ENCODE data around the gene SMIM5.
"Not testable (repeated sequence)": the region's sequence is repeated elsewhere in the genome, so short reads cannot be mapped to it uniquely, and the experiment has no call there.

SMIM5 gene

DNA sequence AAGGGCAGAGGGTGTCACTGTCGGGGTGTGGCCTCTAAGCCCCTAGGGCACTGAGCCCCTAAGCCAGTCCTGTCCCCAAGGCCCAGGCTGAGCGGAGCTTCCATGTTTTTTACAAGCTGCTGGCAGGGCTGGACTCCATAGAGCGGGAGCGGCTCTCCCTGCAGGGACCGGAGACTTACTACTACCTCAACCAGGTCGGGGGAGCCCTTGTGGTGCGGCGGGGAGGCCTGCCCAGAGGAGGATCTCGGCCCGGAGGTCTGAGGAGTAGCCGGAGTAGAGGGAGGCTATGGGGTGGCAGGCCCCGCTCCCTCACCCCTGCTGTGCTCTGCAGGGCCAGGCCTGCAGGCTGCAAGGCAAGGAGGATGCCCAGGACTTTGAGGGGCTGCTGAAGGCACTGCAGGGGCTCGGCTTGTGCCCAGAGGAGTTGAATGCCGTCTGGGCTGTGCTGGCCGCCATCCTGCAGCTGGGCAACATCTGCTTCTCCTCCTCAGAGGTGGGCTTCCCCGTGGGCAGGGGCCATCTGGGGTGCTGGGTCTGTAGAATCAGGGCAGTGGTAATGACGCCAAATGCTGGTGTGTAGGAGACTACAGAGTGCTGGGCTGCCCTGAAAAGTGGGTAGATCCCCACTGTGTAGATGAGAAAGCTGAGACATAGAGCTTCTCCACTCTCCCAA is 40.8 kb upstream of the SMIM5 start:
- Histone ChIP-seq H3K4me3 (ENCODE audit: insufficient read depth, low read depth, low read length) (no peak overlapping the region), H3K9me3 (ENCODE audit: control insufficient read depth, low read length) (no peaks in the 10 kb centered on the region), H3K27ac (ENCODE audit: insufficient read depth, low read depth, low read length, poor library complexity, severe bottlenecking) (no peak overlapping the region), H3K36me3 (ENCODE audit: control insufficient read depth, insufficient read depth, low read length) (no peaks in the 10 kb centered on the region), H3K27me3 (ENCODE audit: control insufficient read depth, insufficient read depth, low read length, poor library complexity, severe bottlenecking) (peaks cover 26% of the 10 kb centered on the region), H3K4me1 (ENCODE audit: control insufficient read depth, insufficient read depth, low read length) (no peaks in the 10 kb centered on the region)
- 89 to 90% methylated on average over 17 of the region's 17 CpGs for WGBS, 2 experiments

DNA sequence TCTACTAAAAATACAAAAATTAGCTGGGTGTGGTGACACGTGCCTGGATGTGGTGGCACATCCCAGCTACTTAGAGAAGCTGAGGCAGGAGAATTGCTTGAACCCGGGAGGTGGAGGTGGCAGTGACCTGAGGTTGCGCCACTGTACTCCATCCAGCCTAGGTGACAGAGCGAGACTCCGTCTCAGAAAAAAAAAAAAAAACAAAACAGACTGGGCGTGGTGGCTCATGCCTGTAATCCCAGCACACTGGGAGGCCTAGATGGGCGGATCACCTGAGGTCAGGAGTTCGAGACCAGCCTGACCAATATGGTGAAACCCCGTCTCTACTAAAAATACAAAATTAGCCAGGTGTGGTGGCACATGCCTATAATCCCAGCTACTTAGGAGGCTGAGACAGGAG is 39.8 kb upstream of the SMIM5 start:
- not testable (repeated sequence) for H3K4me1 ChIP-seq (ENCODE audit: control insufficient read depth, insufficient read depth, low read length); H3K27ac ChIP-seq (ENCODE audit: insufficient read depth, low read depth, low read length, poor library complexity, severe bottlenecking); H3K4me3 ChIP-seq (ENCODE audit: insufficient read depth, low read depth, low read length); H3K9me3 ChIP-seq (ENCODE audit: control insufficient read depth, low read length); H3K36me3 ChIP-seq (ENCODE audit: control insufficient read depth, insufficient read depth, low read length)
- H3K27me3 ChIP-seq (ENCODE audit: control insufficient read depth, insufficient read depth, low read length, poor library complexity, severe bottlenecking), result peaks cover 17% of the 10 kb centered on the region
- WGBS, 2 experiments, result 92 to 94% methylated on average over 9 of the region's 9 CpGs

DNA sequence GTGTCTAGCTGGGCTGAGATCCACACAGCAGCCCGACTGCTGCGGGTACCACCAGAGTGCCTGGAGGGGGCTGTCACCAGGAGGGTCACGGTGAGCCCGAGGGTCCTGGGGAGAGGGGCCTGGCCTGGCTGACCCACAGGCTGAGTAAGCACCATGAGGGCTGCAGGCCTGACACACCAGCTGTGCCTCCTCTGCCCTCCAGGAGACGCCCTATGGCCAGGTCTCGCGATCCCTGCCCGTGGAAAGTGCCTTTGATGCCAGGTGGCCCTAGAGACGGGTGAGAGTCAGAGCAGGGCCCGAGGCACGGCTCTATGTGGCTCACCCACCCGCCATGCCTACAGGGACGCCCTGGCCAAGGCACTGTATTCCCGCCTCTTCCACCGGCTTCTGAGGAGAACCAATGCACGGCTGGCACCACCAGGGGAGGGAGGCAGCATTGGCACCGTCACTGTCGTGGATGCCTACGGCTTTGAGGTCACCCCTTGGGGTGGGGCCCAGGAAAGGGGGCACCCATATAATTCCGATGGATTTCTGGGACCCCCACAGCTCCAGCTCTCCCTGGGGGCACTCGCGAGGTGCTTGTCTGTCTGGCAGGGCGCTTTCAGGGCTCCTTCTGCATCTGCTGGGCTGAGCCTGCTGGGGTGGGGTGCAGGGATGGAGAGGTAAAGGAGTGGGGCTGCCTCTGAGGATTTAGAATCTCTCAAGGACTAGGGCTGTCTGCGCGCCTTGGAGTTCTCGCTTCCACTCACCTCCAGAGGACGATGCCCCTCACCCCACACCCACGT is 38.5 kb upstream of the SMIM5 start:
- Histone ChIP-seq H3K27ac (ENCODE audit: insufficient read depth, low read depth, low read length, poor library complexity, severe bottlenecking) (no peak overlapping the region), H3K27me3 (ENCODE audit: control insufficient read depth, insufficient read depth, low read length, poor library complexity, severe bottlenecking) (peaks cover 9% of the 10 kb centered on the region), H3K9me3 (ENCODE audit: control insufficient read depth, low read length) (no peaks in the 10 kb centered on the region), H3K36me3 (ENCODE audit: control insufficient read depth, insufficient read depth, low read length) (no peaks in the 10 kb centered on the region), H3K4me1 (ENCODE audit: control insufficient read depth, insufficient read depth, low read length) (no peaks in the 10 kb centered on the region), H3K4me3 (ENCODE audit: insufficient read depth, low read depth, low read length) (no peak overlapping the region)
- WGBS, 2 experiments, result 89 to 91% methylated on average over 28 of the region's 28 CpGs

DNA sequence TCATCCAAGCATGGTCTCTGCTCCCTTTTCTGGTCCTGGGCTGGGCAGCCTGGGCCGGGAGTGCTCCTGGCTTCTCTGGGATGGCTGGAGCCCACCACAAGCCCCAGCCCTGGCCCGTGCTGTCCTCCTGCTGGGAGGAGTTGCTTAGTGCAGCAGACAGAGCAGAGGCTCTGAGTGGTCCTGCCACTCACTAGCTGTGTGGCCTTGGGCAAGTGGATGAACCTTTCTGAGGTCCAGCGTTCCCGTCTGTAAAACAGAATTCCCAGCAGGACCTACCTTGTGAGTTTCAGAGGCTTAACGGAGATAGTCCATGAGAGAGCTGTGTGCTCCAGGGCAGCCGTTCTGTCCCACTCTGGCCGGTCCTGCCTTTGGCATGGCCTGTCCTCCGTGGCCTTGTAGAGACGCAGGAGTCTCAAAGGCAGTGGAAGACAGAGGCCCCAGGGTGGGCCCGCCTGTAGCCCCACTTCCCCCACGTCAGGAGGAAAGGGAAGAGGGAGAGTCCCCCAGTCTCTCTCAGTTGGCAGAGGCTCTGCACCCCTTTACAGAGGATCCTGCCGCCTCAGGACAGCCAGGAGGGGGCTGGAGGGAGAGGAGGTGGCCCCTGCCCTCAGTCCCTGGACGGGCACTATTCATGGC is 37.8 kb upstream of the SMIM5 start:
- WGBS, 2 experiments, result 80 to 86% methylated on average over 13 of the region's 13 CpGs
- Histone ChIP-seq H3K4me3 (ENCODE audit: insufficient read depth, low read depth, low read length) (no peak overlapping the region), H3K36me3 (ENCODE audit: control insufficient read depth, insufficient read depth, low read length) (no peaks in the 10 kb centered on the region), H3K27me3 (ENCODE audit: control insufficient read depth, insufficient read depth, low read length, poor library complexity, severe bottlenecking) (peaks cover 2% of the 10 kb centered on the region), H3K4me1 (ENCODE audit: control insufficient read depth, insufficient read depth, low read length) (no peaks in the 10 kb centered on the region), H3K27ac (ENCODE audit: insufficient read depth, low read depth, low read length, poor library complexity, severe bottlenecking) (no peak overlapping the region), H3K9me3 (ENCODE audit: control insufficient read depth, low read length) (no peaks in the 10 kb centered on the region)

DNA sequence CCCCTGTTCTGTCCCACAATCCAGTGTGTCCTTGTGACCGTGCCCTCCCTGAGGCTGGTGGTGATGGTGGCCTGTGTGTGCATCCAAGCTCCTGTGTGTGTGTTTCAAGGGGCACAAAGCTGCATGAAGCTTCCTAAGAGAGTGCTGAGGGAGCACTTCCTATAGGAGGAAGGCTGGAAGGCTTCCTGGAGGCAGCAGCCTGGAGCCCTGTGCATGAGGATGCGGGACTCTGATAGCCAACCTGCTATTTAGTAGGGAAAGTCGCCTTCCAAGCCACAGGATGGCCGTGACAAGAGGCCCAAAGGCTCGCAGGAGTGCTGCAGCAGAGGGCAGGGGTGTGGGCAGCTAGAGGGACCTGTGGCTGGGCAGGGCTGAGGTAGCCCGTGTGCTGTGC is 37.3 kb upstream of the SMIM5 start:
- H3K4me1 ChIP-seq (ENCODE audit: control insufficient read depth, insufficient read depth, low read length), result no peaks in the 10 kb centered on the region
- H3K9me3 ChIP-seq (ENCODE audit: control insufficient read depth, low read length), result no peaks in the 10 kb centered on the region
- H3K36me3 ChIP-seq (ENCODE audit: control insufficient read depth, insufficient read depth, low read length), result no peaks in the 10 kb centered on the region
- H3K27ac ChIP-seq (ENCODE audit: insufficient read depth, low read depth, low read length, poor library complexity, severe bottlenecking), result no peak overlapping the region
- WGBS, 2 experiments, result 89 to 92% methylated on average over 6 of the region's 6 CpGs
- no peak overlapping the region for H3K4me3 ChIP-seq (ENCODE audit: insufficient read depth, low read depth, low read length)
- H3K27me3 ChIP-seq (ENCODE audit: control insufficient read depth, insufficient read depth, low read length, poor library complexity, severe bottlenecking), result no peaks in the 10 kb centered on the region

DNA sequence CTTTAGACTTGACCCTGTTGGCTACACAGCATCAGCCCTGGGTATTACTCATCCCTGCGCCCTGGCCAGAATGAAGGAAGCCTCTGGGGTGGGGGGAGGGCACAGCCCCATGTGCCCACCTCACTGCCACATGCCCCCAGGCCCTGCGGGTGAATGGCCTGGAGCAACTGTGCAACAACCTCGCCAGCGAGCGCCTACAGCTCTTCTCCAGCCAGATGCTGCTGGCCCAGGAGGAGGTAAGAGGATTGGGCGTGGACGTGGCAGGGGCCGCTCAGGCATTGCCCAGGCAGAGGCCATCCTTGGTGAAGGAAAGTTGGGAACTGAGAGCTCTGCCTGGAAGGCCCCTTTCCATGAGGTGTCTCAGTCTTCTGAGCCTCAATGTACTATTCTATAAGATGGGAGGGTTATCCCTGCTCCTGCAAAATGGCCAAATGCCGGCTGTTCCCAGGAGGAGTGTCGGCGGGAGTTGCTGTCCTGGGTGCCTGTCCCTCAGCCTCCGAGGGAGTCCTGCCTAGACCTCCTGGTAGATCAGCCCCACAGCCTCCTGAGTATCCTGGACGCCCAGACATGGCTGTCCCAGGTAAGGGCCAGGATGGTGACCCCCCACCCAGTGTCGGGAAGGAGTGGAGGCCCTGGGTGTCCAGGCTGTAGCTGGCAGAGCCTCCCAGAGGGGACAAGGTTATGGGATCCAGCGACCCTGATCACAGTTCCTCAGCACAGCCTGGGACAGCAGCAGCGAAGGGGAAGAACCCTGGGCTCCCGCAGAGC is 36.7 kb upstream of the SMIM5 start:
- Histone ChIP-seq H3K36me3 (ENCODE audit: control insufficient read depth, insufficient read depth, low read length) (no peaks in the 10 kb centered on the region), H3K9me3 (ENCODE audit: control insufficient read depth, low read length) (no peaks in the 10 kb centered on the region)

DNA sequence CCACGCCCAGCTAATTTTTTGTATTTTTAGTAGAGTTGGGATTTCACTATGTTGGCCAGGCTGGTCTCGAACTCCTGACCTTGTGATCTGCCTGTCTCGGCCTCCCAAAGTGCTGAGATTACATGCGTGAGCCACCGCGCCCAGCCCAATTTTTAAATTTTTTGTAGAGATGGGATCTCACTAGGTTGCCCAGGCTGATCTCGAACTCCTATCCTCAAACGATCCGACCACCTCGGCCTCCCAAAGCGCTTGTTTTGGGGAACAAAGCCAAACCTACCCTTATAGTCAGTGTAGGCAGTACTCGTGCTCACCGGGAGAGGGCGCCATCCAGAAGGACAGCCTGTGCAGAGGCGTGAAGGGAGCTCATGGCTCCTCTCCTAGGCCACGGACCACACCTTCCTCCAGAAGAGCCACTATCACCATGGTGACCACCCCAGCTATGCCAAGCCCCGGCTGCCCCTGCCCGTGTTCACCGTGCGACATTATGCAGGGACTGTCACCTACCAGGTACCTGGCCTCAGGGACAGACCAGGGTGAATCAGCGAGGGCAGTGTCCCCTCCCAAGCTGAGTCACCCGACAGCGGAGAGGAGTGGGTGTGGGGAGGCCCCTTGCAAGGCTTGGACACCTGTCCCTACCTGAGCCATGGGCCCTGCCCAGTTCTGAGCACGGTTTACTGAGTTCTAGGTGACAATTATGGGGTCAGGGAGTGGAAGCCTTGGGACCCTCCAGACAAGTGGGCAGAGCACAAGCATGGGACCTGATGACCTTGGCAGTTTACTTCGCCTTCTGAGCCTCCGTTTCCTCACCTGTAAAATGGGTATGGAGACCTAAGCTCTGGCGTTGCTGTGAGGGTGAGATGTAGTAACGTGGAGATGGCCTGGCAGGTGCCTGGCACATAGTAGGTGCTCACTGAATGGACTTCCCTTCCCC is 31.9 kb upstream of the SMIM5 start:
- no peaks in the 10 kb centered on the region for H3K27me3 ChIP-seq (ENCODE audit: control insufficient read depth, insufficient read depth, low read length, poor library complexity, severe bottlenecking)
- no peak overlapping the region for H3K27ac ChIP-seq (ENCODE audit: insufficient read depth, low read depth, low read length, poor library complexity, severe bottlenecking)
- no peaks in the 10 kb centered on the region for H3K4me1 ChIP-seq (ENCODE audit: control insufficient read depth, insufficient read depth, low read length)
- H3K4me3 ChIP-seq (ENCODE audit: insufficient read depth, low read depth, low read length), result no peak overlapping the region
- H3K36me3 ChIP-seq (ENCODE audit: control insufficient read depth, insufficient read depth, low read length), result no peaks in the 10 kb centered on the region
- no peaks in the 10 kb centered on the region for H3K9me3 ChIP-seq (ENCODE audit: control insufficient read depth, low read length)
- 66 to 68% methylated on average over 28 of the region's 28 CpGs for WGBS, 2 experiments

More for the DNA sequence above, 36.7 kb upstream of the SMIM5 start:
- H3K27ac ChIP-seq (ENCODE audit: insufficient read depth, low read depth, low read length, poor library complexity, severe bottlenecking), result no peak overlapping the region
- H3K27me3 ChIP-seq (ENCODE audit: control insufficient read depth, insufficient read depth, low read length, poor library complexity, severe bottlenecking), result no peaks in the 10 kb centered on the region
- H3K4me3 ChIP-seq (ENCODE audit: insufficient read depth, low read depth, low read length), result no peak overlapping the region
- 89 to 91% methylated on average over 17 of the region's 17 CpGs for WGBS, 2 experiments
- H3K4me1 ChIP-seq (ENCODE audit: control insufficient read depth, insufficient read depth, low read length), result no peaks in the 10 kb centered on the region

DNA sequence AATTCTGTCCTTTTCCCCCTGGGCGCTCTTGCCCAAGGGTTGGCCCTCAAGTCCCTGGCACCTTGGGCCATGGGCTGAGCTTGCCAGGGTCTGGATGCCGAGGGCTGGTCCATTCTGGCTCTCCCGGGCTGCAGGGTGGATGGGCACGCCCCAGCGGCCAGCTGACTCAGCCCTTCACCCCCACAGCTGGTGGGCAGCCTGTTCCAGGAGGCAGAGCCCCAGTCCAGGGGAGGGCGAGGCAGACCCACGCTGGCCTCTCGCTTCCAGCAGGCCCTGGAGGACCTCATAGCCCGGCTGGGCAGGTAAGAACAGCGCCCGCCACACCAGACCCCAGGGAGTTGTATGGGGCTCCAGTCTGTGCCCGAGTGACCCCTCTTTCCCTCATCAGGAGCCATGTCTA is 30.6 kb upstream of the SMIM5 start:
- Histone ChIP-seq H3K27me3 (ENCODE audit: control insufficient read depth, insufficient read depth, low read length, poor library complexity, severe bottlenecking) (no peaks in the 10 kb centered on the region), H3K4me3 (ENCODE audit: insufficient read depth, low read depth, low read length) (no peak overlapping the region), H3K36me3 (ENCODE audit: control insufficient read depth, insufficient read depth, low read length) (no peaks in the 10 kb centered on the region), H3K9me3 (ENCODE audit: control insufficient read depth, low read length) (no peaks in the 10 kb centered on the region), H3K27ac (ENCODE audit: insufficient read depth, low read depth, low read length, poor library complexity, severe bottlenecking) (no peak overlapping the region), H3K4me1 (ENCODE audit: control insufficient read depth, insufficient read depth, low read length) (no peaks in the 10 kb centered on the region)
- WGBS, 2 experiments, result 90 to 93% methylated on average over 12 of the region's 12 CpGs

DNA sequence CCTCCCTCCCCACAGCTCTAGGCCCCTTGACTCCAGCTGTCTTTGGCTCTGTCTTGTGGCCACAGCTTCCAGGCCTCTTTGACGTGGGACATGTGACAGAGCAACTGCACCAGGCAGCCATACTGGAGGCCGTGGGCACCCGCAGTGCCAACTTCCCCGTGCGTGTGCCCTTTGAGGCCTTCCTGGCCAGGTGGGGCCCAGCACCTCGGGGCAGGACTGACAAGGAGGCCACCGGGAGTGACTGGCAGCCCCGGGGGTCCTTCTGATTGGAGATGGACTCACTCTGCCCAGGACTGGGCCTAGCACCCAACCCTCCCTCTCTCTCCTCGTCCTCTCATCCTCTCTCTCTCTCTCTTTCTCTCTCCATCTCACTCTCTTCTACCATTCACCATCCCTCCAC is 30.1 kb upstream of the SMIM5 start:
- Histone ChIP-seq H3K27ac (ENCODE audit: insufficient read depth, low read depth, low read length, poor library complexity, severe bottlenecking) (no peak overlapping the region), H3K4me3 (ENCODE audit: insufficient read depth, low read depth, low read length) (no peak overlapping the region), H3K4me1 (ENCODE audit: control insufficient read depth, insufficient read depth, low read length) (no peaks in the 10 kb centered on the region), H3K9me3 (ENCODE audit: control insufficient read depth, low read length) (no peaks in the 10 kb centered on the region), H3K27me3 (ENCODE audit: control insufficient read depth, insufficient read depth, low read length, poor library complexity, severe bottlenecking) (no peaks in the 10 kb centered on the region), H3K36me3 (ENCODE audit: control insufficient read depth, insufficient read depth, low read length) (no peaks in the 10 kb centered on the region)
- 89 to 90% methylated on average over 9 of the region's 9 CpGs for WGBS, 2 experiments

Data from ectodermal cell (in vitro differentiated cells).